WI38 (cell line): Measurements from ENCODE around the gene ARL6IP5.

Source experiments
- H3K4me3 ChIP-seq: 2 replicates; pipeline ENCODE4 v1.5.1; 2011; ENCODE audit warnings: low read depth, mild to moderate bottlenecking, control low read depth, low read length
- TF ChIP-seq, protein P1 (sequence below): IDR thresholded peaks from 2 replicates; pipeline ENCODE4 v1.5.1; 2012; ENCODE audit warnings: low read depth, mild to moderate bottlenecking, control low read depth, low read length

Gene ARL6IP5

GRCh38 chr3:69080233-69080920, 4.4 kb upstream of the ARL6IP5 start, which contains the start of gene UBA3:
Gene UBA3, minus strand, starts transcription at chr3:69080365. Its CDS starts 12 bp downstream, at chr3:69080353.
- H3K4me3 ChIP-seq: peak within 1 kb of the TSS; percentile 86
- TF ChIP-seq, protein P1, sequence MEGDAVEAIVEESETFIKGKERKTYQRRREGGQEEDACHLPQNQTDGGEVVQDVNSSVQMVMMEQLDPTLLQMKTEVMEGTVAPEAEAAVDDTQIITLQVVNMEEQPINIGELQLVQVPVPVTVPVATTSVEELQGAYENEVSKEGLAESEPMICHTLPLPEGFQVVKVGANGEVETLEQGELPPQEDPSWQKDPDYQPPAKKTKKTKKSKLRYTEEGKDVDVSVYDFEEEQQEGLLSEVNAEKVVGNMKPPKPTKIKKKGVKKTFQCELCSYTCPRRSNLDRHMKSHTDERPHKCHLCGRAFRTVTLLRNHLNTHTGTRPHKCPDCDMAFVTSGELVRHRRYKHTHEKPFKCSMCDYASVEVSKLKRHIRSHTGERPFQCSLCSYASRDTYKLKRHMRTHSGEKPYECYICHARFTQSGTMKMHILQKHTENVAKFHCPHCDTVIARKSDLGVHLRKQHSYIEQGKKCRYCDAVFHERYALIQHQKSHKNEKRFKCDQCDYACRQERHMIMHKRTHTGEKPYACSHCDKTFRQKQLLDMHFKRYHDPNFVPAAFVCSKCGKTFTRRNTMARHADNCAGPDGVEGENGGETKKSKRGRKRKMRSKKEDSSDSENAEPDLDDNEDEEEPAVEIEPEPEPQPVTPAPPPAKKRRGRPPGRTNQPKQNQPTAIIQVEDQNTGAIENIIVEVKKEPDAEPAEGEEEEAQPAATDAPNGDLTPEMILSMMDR: no peak

DNA sequence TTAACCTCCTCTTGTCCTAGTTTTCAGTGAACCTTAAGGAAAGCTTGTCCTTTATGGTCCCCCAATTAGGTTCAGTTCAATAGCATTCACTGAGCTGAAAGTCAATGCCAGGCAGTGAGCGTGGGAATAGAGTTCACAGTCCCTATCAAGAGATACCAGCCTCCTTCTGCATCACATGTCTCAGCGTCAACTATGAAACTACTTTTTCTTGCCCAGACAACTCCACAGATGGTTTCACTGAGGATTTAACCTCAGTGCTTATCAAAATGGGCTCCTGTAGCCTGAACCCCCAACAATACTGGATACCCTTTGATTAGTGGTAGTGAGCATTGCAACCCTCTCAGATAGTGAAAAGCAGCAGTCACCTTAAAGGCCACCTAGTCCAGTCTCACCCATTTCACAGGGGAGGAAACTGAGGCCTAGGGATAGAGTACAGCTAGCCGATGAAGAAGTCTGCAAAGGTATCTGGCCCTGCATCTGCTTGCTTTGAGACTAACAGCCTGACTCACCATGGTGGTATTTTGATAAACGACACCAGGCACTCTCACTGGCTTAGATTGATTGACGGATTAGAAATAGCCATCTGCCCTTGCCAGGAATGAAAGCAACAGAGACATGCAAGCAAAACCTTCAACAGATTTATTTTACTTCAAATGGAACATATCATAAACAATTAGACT, 3.0 kb upstream of the ARL6IP5 start:
- TF ChIP-seq, protein P1: no peak
- no peak overlapping the region for H3K4me3 ChIP-seq

DNA sequence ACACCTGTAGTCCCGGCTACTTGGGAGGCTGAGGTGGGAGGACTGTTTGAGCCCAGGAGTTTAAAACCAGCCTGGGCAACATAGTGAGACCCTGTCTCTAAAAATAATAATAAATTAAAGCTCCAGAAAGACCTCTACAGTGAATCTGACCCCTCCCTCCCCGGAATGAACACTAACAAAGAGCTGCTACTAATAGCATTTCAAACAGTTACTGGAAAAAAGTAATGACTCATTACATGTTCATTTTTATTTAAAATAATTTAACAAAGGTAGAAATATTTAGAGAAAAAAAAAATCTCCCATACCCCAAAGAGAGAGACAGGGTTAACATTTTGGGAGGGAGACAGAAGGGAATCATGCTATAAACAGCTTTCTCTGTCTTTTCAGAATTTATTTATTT, 2.4 kb upstream of the ARL6IP5 start:
- no peak overlapping the region for H3K4me3 ChIP-seq
- TF ChIP-seq, protein P1: no peak

DNA sequence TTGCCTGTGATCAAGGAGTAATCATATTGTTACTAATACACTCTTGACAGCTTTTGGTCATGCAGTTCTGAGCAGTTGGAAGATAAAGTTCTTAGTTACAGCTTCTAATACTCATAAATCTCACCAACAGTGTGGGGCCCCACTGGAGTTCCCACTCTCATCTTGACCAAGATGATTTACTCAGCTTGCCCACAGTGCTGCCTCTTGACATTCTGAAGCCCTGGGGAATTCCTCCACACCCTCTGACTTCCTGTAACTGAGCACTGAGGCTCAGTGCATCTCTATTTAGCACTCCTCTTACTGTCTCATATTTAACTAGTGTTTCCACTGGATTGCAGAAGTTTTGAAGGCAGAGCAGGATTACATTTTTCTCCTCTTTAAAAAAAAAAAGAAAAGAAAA, 1.9 kb upstream of the ARL6IP5 start:
- TF ChIP-seq, protein P1: no peak
- no peak overlapping the region for H3K4me3 ChIP-seq

GRCh38 chr3:69085168-69085832, 563 bp downstream of the ARL6IP5 start:
- TF ChIP-seq, protein P1: no peak

DNA sequence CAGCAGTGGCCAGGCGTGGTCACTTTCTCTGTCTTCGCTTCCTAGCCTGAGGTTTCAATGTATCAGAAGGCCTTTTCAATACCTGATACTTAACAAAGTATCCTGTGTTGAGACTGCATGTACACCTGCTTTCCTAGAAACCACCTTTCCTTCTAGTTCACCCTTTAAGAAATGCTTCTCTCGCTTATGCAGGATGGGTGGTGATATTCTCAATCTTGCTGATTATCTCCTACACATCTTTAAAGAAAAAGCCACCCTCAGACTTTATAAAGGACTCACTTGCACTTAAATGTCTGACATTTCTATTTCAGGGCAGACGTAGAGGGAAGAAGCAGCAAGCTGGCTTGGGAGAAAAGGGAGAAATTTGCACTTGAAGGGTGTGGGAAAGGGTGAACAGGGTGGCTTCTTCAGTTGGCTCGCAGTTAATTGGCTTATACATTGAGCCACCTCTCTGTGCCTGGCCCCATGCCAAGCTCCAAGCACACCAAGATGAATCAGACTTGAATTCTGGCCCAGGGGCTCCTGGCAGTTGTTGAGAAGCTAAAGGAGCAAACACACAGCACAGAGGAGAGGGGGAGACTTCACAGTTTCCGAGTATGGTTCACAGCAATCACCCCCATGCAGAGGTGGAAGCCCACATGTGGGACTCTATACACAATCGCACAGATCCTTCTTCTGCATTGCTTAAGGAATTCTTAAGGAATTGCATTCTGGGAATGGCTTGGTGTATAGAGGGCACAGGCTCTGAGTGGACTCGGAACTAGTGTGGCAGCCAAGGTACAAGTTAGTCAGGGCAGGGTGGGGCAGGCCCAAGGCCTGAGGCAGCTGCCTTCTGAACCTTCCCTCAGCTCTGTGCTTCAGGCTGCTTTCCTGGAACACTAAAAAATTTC, 1.3 kb downstream of the ARL6IP5 start:
- TF ChIP-seq, protein P1: no peak
- H3K4me3 ChIP-seq: peak overlapping the region; percentile 87

More at GRCh38 chr3:69085168-69085832, 563 bp downstream of the ARL6IP5 start:
- H3K4me3 ChIP-seq: peak overlapping the region; percentile 87
